Endothelial cell of umbilical vein (primary cell): ENCODE measurements around the gene NTNG1.

Experiments used
- EZH2 ChIP-seq: IDR thresholded peaks from 2 replicates; pipeline ENCODE4 v1.6.1; 2012; ENCODE audit warnings: borderline replicate concordance, low read depth, mild to moderate bottlenecking, moderate library complexity, low read length, inconsistent platforms; ENCODE audit not compliant: severe bottlenecking
- GATA2 ChIP-seq: IDR thresholded peaks from 2 replicates; pipeline ENCODE4 v1.7.0; 2011; ENCODE audit warnings: low read depth, mild to moderate bottlenecking, moderate library complexity, mixed read lengths, low read length; ENCODE audit not compliant: insufficient read length, insufficient read depth
- JUN ChIP-seq: IDR thresholded peaks from 2 replicates; pipeline ENCODE4 v1.6.1; 2011; ENCODE audit warnings: borderline replicate concordance, low read depth; ENCODE audit not compliant: insufficient read length, insufficient read depth
- MYC ChIP-seq: IDR thresholded peaks from one replicate; pipeline ENCODE4 v1.6.1; 2011; ENCODE audit warnings: mild to moderate bottlenecking, low read depth, low read length
- POLR2A ChIP-seq: IDR thresholded peaks from 2 replicates; pipeline ENCODE4 v1.6.1; 2012; ENCODE audit warnings: low read depth, mild to moderate bottlenecking, control low read depth, low read length
- POLR2AphosphoS5 ChIP-seq: IDR thresholded peaks from 2 replicates; pipeline ENCODE4 v1.6.1; 2012; ENCODE audit warnings: low read depth, mild to moderate bottlenecking, control low read depth, low read length, moderate library complexity; ENCODE audit not compliant: insufficient read depth
- TF ChIP-seq, protein P1 (sequence below), 2 donors: IDR thresholded peaks; 1 replicate in 1 of 2; 2 replicates in 1 of 2; pipeline ENCODE4 v1.5.1; 2011; ENCODE audit warnings: low read length in 2 of 2, mild to moderate bottlenecking in 2 of 2, moderate library complexity in 2 of 2, control low read depth in 1 of 2, inconsistent platforms in 1 of 2, low read depth in 1 of 2; ENCODE audit not compliant: insufficient read depth in 1 of 2; ENCODE audit errors: extremely low read depth in 1 of 2
- TF ChIP-seq, protein P2 (sequence below): IDR thresholded peaks from 2 replicates; pipeline ENCODE4 v1.6.1; 2011; ENCODE audit not compliant: insufficient read depth, insufficient read length

DNA sequence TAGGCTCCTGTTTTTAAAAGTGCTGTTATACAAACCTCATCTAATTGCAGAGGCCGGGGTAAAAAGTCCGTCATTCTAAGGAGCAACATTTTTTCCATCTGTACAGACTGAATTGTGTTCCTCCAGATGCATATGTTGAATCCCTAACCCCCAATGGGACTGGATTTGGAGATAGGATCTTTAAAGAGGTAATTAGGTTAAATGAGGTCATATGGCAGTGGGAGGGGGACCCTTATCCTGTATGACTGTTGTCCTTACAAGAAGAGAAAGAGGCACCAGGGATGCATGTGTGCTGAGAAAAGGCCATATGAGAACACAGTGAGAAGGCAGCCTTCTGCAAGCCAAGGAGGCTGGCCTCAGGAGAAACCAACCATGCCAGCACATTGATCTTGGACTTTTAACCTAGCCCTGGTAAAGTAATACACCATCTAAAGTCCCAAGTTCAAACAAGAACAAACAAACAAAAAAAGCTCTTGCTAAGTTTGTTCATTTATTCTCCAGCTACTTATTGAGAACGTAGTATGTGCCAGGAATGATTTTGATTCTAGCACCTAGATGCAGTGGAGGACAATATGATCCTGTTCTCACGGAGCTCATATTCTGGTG lies 352.4 kb downstream of the NTNG1 start:
- no peak for TF ChIP-seq EZH2
- TF ChIP-seq, protein P1, sequence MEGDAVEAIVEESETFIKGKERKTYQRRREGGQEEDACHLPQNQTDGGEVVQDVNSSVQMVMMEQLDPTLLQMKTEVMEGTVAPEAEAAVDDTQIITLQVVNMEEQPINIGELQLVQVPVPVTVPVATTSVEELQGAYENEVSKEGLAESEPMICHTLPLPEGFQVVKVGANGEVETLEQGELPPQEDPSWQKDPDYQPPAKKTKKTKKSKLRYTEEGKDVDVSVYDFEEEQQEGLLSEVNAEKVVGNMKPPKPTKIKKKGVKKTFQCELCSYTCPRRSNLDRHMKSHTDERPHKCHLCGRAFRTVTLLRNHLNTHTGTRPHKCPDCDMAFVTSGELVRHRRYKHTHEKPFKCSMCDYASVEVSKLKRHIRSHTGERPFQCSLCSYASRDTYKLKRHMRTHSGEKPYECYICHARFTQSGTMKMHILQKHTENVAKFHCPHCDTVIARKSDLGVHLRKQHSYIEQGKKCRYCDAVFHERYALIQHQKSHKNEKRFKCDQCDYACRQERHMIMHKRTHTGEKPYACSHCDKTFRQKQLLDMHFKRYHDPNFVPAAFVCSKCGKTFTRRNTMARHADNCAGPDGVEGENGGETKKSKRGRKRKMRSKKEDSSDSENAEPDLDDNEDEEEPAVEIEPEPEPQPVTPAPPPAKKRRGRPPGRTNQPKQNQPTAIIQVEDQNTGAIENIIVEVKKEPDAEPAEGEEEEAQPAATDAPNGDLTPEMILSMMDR (IDR thresholded peaks at IDR 0.05; ENCODE audit: extremely low read depth in 1 of 2, insufficient read depth in 1 of 2, low read depth in 1 of 2, low read length in 2 of 2): no peak
- no peak for TF ChIP-seq POLR2AphosphoS5
- no peak for TF ChIP-seq JUN
- TF ChIP-seq POLR2A: no peak
- TF ChIP-seq GATA2: no peak
- TF ChIP-seq, protein P2, sequence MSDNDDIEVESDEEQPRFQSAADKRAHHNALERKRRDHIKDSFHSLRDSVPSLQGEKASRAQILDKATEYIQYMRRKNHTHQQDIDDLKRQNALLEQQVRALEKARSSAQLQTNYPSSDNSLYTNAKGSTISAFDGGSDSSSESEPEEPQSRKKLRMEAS: no peak
- no peak for TF ChIP-seq MYC
